NCI-H2227 (cell line): Measurements from ENCODE around the gene MT1A.
"Not testable (repeated sequence)": the region's sequence is repeated elsewhere in the genome, so short reads cannot be mapped to it uniquely, and the experiment has no call there.

Experiments used
- DNase-seq: peaks from one replicate; lab custom pipeline; 2025; ENCODE audit not compliant: unreplicated experiment; lab: John Stamatoyannopoulos, UW

The MT1A gene

DNA sequence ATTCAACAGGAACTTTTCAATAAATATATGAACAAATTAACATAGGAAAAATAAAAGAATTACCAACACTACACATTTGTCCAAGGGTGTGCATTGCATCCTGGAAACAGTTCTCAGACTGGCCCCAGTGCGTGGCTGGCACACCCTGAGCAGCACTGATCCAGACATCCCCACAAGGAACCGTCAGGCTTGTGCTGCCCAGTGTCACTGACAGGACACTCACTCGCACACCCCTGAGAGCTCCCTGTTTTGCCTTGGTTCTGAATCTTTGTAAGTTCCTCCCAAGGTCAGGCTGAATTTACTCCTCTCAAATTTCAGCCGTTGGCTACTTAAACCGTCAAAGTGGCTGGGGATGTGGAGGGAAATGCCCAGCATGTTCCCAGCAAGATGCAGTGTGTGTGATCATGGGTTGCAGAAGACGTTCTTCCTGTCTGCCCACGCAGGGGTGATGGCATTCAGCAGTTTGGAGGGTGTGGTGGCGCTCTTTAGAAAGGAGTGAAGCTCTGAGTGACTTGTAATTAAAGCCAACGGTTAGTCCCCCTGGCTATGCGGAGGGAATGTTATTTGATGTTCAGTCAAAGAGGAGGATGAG, 28.4 kb upstream of the MT1A start:
- DNase-seq: no peak

DNA sequence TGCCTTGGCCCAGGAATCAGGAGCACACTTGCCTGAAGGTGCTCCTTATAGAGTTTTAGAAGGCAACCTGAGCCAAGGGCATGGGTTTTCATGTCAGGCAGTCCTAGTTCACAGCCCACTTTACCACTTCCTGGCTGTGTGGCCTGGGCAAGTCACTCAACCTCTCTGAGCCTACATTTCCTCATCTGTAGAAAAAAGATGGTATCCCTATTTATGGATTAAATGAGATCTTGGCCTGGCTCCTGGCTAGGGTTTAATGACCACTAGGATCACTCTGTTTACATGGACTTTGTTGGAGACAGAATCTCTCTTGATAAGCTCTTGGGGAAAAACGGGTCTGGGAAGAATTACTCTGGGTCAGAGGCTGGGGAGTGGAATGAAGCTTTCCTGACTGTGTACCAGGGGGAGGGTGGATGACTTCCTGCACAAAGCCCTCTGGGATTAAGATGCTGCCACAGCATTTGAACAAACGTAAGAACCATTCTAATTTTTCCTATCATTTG, 27.8 kb upstream of the MT1A start:
- no peak for DNase-seq

DNA sequence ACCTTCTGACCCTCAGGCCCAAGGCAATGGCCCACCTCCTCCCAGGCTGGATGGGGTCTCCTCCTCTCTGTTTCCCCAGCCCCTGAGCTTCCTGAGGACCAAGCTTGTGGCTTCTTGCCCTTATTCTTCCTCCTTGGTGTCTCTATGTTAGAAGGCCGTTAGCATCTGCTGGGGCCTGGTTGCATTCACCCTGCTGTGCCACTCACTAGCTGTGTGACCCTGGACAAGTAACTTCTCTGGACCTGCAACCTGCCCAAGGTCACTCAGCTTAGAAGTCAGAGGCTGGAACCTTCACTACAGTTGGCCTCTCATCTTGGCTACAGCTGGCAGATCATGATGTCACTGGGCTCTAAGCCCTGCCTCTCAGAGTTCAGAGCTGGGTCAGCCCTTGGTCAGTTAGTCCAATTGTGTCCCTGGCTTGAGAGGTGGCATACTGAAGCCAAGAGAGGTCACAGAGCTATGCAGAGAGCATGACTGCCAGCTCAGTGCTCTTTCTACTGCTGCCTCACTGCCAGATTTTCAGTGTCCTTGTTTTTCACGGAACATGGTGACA, 27.1 kb upstream of the MT1A start:
- DNase-seq: no peak

DNA sequence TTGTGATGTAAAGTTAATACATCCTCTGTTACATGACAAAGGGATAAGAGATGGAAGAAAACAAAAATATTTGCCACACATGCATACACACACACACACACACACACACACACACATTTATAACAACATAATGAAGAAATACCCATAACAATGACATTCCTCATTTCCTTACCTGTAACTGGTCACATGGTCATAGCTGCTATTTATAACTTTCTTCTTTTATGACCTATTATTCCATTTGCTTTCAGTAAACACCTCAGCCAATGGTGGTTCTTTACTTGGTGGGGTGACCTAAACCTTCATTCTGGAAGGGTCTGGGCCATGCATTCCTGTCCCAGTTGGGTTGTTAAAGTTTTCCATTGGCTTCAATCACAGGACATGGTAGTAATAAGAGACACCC, 24.8 kb upstream of the MT1A start:
- no peak for DNase-seq

DNA sequence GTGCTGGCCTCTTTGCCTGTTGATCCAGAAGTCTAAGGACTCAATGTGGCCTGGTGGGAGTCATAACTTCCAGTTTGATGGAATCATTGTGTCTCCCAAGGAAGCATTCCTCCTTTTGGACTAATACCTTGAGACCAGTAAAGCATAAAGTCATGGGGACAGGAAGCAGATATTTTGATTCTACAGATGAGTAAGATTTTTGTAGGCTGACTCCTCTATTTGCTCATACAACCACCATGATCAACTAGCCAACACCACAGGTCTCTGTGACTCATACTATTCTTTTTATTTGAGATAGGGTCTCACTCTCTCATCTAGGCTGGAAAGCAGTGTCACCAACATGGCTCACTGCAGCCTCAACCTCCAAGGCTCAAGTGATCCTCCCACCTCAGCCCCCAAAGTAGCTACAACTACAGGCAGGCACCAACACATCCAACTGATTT, 23.9 kb upstream of the MT1A start:
- no peak for DNase-seq

DNA sequence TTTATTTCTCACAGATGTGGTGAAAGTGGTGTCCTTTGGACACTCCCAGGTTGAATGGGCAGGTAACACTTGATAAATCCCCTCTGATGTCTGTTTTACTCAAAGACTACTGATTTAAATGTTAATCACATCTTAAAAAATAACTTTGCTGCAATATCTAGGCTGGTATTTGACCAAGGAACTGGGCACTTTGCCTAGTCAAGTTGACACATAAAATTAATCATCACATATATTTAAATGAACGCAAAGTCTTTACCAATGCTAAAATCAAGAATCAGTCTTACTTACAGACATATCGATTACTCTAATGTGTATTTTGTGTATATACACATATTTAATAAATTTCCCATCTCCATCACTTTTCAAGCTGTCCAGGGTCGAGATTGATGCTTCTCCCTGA, 23.1 kb upstream of the MT1A start:
- DNase-seq: no peak

DNA sequence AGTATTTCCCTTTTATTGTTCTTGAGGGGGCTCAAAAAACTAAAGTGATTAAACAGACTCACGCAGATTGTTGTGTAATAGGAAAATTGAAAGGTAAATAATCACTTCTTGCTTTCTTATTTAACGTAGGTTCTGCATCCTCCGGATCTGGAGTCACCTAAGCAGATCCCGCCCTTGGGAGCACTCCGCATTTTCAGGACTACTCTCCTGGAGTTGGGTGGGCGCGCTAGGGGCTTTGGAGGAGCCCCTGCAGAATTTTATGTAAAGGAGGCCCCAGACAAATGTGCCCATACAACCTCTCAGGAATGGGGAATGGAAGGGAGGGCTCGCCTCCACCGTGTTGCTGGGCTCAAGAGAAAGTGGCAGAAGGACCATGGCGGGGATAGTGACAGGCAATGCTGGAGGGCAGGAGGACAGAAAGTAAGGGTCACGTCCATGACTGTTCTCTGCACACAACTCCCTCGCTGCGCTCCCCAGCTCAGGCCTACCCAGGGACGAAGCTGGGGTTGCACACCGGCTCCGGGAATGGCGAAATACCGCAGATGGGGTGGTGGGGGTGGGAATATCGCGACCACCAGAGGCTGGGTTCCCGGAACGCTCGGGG, 21.8 kb upstream of the MT1A start:
- DNase-seq: no peak

DNA sequence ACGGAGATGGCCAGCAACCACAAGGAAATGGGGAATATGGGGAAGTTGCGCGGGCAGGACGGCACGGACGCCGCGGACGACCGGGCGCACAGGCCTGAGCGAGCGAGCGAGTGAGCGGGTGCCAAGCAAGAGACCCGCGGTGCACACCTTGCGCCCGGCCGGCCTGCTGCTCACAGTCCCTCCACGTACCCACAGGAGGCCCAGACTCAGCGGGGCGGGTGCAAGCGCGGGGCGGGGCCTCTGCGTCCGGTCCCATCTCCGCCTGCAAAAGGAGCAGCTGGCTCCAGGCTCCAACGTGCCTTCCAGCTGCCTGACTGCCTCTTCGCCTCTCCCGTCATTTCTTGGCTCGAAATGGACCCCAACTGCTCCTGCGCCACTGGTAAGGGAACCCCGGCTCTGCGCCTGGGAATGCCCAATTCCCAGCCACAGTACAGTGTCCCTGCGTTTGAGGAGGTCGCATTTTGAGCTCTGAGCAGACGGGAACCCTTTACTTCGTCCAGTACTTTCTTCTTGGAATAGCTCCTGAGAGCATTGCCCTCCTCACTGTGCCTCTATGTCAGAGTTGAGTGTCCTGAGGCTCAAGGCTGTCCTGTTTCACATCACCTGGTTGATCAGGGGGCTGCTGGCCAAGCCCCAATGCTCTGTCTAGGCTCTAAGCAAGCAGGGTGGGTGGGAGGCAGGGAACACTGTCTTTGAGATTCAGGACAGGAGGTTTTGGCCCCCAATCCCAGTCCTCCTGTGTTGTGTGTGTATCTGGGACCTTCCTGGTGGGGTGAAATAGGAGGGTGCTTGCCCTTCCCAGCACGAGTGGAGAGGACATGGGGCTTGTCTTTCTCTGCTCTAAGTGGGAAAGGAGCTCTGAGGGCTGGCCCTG, 21.0 kb upstream of the MT1A start:
- DNase-seq: no peak

DNA sequence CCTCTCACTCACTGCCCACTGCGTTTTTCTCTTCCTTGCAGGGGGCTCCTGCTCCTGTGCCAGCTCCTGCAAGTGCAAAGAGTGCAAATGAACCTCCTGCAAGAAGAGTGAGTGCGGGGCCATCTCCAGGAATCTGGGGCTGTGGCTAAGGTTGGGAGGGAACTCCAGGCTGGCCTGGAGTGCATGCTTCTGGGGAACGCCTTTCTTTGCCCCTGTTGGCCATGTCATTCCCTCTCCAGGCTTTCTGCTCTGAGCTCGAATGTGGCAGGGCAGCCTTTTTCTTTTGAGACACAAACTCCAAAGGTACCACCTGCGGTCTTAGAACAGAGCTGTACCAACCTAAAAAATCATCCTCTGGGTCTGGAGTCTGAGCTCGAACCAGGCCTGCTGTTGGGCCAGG, 20.3 kb upstream of the MT1A start:
- DNase-seq: no peak

DNA sequence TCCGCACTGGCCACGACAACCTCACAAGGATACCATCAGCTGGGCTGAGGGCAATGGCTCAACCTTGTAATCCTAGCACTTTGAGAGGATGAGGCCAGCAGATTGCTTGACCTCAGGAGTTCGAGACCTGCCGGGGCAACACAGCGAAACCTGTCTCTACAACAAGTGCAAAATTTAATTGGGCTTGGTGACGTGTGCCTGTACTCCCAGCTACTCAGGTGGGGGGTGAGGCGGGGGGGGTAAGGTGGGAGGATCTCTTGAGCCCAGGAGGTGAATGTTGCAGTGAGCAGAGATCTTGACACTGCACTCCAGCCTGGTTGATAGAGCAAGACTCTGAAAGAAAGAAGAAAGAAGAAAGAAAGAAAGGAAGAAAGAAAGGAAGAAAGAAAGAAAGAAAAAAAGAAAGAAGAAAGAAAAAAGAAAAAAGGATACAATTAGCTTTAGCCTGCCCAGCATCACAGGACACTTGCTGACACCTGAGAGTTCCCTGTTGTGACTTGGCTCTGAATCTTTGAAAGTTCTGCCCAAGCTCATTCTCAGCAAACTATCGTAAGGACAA, 18.0 kb upstream of the MT1A start:
- DNase-seq: no peak

DNA sequence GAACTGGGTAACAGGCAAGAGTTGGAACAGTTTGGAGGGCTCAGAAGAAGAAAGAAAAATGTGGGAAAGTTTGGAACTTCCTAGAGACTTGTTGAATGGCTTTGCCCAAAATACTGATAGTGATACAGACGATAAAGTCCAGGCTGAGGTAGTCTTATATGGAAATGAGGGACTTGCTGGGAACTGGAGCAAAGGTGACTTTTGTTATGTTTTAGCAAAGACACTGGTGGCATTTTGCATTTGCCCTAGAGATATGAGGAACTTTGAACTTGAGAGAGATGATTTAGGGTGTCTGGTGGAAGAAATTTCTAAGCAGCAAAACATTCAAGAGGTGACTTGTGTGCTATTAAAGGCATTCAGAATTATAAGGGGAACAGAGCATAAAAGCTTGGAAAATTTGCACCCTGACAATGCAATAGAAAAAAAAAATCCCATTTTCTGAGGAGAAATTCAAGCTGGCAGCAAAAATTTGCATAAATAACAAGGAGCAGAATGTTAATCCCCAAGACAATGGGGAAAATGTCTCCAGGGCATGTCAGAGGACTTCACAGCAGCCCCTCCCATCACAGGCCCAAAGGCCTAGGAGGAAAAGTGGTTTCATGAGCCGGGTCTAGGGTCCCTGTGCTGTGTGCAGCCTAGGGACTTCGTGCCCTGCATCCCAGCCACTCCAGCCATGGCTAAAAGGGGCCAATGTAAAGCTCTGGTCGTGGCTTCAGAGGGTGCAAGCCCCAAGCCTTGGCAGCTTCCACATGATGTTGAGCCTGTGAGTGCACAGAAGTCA, 16.6 kb upstream of the MT1A start:
- DNase-seq: not testable (repeated sequence)

DNA sequence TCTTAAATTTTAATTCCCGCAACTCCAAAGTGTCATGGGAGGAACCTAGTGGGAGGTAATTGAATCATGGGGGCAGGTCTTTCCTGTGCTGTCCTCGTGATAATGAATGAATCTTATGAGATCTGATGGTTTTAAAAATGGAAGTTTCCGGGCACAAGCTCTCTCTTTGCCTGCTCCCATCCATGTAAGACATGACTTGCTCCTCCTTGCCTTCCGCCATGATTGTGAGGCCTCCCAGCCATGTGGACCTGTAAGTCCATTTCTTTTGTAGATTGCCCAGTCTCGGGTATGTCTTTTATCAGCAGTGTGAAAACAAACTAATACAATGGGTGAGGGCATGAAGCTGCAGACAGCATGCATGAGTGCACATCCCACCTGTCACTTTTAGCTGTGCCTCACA, 15.3 kb upstream of the MT1A start:
- not testable (repeated sequence) for DNase-seq

DNA sequence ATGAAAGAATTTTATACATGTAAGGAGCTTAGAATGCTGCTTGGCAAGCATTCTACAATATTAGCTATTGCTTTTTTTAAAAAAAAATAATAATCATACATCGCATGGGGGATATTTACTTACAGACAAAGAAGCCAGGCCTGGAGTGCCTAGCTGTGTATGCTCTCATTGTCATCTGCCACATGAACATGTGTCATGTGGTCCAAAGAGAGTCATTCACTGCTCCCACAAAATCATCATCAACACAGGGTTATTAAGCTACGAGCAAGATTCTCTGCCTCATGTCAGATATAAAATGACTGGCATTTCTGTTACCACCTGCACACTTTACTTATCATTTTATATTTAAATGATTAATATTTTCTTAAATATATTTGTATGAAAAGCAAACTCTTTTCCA, 14.8 kb upstream of the MT1A start:
- DNase-seq: no peak

DNA sequence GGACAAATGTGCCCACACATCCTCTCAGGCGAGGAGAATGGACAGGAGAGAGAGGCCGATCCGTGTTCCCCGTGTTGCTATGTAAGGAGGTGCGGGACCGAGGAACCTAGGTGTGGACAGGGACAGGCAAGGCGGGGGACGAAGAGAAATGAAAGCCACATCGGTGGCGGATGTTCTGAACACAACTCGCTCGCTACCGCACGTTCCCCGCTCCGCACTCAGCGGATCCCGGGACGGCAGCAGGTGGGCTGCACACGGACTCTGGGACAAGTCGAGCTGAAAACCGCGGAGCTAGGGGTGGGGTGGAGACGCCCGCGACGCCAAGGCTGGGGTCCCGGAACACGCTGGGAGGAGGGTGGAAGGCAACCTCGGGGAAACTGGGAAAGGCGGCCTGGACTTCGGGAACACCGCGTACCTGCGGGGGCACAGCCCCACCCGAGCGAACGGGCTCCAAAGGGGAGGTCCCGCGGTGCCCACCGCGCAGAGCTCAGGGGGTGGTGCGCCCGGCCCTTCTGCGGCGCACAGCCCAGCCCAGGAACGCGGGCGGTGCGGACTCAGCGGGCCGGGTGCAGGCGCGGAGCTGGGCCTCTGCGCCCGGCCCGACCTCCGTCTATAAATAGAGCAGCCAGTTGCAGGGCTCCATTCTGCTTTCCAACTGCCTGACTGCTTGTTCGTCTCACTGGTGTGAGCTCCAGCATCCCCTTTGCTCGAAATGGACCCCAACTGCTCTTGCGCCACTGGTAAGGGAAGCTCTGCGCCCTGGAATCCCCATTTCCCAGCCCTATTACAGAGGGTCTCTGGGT, 13.1 kb upstream of the MT1A start, which contains the start of gene MT1E:
TSS of gene MT1E (plus strand) at position 642 of the 803 bp plus-strand sequence. CDS start at position 713, 71 bp downstream.
- peak; percentile 59 for DNase-seq

DNA sequence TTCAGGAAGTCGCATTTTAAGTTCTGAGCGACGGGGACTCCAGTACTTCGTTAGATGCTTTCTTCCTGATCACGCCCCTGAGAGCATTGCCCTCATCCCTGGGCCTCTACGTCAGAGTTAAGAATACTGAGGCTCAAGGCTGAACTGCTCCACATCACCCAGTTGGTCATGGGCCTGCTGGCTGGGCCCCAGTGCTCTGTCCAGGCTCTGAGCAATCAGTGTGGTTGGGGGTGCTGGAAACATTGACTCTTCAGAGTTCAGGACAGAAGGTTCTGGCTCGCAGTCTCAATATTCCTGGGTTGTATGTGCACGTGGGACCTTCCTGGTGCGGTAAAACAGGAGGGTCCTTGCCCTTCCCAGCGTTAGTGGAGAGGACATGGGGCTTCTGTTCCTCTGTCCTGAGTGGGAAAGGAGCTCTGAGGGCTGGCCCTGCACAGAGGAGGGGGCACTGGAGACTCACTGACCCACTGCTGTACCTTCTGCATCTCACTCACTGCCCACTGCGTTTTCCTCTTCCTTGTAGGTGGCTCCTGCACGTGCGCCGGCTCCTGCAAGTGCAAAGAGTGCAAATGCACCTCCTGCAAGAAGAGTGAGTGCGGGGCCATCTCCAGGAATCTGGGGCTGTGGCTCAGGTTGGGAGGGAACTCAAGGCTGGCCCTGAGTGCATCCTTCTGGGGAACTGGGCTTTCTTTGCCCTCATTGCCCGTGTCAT, 12.4 kb upstream of the MT1A start:
- DNase-seq: no peak

DNA sequence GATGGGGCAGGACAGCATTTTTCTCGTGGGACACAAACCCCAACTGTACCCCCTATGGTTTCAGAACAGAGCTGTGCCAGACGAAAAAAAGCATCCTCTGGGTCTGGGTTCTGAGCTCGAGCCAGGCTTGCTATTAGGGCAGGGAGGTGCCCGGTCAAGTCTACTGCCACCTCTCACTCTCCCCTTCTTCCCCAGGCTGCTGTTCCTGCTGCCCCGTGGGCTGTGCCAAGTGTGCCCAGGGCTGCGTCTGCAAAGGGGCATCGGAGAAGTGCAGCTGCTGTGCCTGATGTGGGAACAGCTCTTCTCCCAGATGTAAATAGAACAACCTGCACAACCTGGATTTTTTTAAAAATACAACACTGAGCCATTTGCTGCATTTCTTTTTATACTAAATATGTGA, 11.8 kb upstream of the MT1A start:
- no peak for DNase-seq

DNA sequence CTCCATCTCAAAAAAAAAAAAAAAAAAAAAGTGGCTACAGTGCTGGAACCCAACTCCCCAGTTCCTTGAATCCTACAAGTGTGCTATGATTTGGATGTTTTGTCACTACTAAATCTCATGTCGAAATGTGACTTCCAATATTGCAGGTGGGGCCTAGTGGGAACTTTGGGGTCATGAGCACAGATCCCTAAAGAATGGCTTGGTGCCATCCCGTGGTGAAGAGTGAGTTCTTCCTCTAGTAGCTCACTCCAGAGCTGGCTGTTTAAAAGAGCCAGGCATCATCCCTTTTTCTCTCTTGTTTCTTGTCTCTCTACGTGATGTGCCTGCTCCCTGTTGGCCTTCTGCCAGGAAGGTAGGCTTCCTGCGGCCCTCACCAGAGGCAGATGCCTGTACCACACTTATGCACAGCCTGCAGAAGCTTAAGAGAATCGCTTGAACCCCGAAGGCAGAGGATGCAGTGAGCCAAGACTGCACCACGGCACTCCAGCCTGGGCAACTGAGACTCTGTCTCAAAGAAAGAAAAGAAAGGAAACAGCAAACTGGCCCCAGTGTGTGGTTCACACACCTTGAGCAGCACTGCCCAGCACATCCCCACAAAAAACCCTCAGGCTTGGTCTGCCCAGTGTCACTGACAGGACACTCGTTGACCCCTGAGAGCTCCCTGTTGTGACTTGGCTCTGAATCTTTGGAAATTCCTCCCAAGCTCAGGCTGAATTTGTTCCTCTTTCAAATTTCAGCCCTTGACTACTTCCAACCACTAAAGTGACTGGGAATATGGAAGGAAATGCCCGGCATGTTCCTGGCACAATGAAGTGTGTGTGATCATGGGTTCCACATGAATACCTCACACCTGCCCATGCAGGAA, 9.7 kb upstream of the MT1A start:
- DNase-seq: peak; percentile 17

DNA sequence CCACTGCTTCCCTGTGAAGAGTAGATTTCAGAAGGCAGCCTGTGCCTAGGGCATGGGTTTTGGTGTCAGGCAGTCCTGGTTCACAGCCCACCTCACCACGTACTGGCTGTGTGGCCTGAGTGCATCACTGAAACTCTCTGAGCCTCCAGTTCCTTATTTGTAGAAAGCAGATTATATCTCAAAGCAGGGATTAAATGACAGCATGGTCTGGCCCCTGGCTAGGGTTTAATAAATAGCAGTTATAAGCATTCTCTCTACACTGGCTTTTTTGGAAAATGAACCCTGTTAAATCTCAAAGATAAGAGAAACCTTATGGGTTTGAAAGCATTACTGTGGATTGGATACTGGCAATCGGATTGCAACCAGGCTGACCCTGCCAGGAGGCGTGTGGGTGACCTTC, 8.9 kb upstream of the MT1A start:
- no peak for DNase-seq
